ENCODE measurements around the gene KRTAP22-2.

The KRTAP22-2 gene

DNA sequence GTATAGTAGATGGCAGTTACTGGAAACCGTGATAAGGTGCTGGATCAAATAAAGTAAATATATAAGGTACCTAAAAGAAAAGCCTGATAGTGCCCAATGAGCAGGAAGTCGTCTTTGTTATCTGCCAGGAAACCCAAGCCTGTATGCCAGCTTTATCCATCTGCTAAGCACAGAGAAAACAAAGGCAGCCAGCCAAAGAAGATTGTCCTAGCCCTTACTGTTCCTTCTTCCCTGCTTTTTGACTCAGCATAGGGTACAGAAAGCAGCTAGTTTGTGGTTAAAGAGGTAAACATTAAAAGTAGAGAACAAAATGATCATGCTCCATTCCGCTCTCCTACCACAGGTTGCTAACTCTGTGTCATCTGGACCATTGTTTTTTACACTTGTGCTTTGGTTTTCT, 10.1 kb downstream of the KRTAP22-2 start:
- CTCF ChIA-PET = no interaction called here
- no peak for DNase-seq (ENCODE audit: low spot score)

DNA sequence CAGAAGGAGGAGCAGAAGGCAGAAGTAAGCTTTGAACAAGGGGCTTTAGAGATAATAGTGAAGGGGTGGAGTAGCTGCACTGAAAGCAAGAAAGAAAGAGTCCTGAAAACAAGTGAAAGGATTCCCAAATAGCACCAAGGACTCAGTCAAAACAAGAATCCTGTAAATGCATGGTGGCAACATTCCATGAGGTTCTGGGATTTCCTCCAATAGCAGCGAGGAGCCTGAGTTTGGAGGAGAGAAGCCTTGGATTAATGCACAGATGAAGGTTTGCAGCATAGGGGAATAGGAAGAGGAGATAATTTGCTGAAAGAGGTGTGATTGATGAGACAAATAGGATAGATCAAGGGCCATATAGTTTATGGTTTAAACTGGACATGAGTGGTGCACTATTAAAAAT, 10.9 kb downstream of the KRTAP22-2 start:
- DNase-seq (ENCODE audit: low spot score) = no peak
- CTCF ChIA-PET = no interaction called here
- TF ChIP-seq, protein P1, sequence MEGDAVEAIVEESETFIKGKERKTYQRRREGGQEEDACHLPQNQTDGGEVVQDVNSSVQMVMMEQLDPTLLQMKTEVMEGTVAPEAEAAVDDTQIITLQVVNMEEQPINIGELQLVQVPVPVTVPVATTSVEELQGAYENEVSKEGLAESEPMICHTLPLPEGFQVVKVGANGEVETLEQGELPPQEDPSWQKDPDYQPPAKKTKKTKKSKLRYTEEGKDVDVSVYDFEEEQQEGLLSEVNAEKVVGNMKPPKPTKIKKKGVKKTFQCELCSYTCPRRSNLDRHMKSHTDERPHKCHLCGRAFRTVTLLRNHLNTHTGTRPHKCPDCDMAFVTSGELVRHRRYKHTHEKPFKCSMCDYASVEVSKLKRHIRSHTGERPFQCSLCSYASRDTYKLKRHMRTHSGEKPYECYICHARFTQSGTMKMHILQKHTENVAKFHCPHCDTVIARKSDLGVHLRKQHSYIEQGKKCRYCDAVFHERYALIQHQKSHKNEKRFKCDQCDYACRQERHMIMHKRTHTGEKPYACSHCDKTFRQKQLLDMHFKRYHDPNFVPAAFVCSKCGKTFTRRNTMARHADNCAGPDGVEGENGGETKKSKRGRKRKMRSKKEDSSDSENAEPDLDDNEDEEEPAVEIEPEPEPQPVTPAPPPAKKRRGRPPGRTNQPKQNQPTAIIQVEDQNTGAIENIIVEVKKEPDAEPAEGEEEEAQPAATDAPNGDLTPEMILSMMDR (conservative IDR thresholded peaks at IDR 0.05; ENCODE audit: low read depth) = no peak
- POLR2A ChIA-PET (ENCODE audit: low non-redundant PET) = no interaction called here
- no peak overlapping the region for H3K27ac ChIP-seq

More for the DNA sequence above, 10.1 kb downstream of the KRTAP22-2 start:
- POLR2A ChIA-PET (ENCODE audit: low non-redundant PET) = no interaction called here
- TF ChIP-seq, protein P1 (conservative IDR thresholded peaks at IDR 0.05; ENCODE audit: low read depth) = no peak
- H3K27ac ChIP-seq = no peak overlapping the region

DNA sequence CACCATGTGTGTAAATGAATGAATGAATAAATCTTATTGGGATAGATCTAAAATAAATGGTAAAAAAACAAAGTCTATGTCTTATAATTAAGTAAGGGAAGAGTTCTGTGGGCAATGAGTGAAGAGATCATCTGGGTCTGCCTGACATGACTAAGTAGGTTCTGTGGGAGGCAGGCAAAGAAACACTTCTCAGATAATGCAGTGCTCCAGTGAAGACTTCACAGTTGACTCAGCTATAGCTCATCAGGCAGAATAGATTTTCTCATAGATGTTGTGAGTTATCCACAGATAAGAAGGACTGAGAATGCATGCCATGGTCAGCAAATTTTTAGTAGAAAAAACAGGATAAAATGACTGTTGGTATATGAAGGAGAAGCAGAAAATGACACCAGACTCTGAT, 12.4 kb downstream of the KRTAP22-2 start:
- POLR2A ChIA-PET (ENCODE audit: low non-redundant PET) = no interaction called here
- TF ChIP-seq, protein P1 (conservative IDR thresholded peaks at IDR 0.05; ENCODE audit: low read depth) = no peak
- CTCF ChIA-PET = no interaction called here
- no peak overlapping the region for H3K27ac ChIP-seq
- DNase-seq (ENCODE audit: low spot score) = no peak

DNA sequence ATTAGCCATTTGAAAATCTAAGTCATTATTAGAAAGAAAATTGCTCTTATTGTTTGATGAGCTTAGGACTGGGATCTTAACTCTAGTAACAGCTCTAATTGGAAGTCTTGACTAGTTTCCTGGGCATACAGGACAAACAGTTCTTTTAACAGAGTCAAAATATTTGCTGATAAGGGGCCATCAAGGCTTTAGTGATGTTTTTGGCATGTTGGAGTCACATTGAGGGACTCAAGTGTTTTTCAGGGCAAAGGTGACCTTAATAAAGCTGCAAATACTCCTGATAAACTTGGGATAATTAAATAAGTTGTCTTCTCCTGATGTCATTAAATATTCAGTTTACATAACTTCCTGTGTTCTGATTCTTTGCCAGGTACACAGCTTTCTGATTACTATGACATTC, 22.6 kb downstream of the KRTAP22-2 start:
- ChIA-PET POLR2A (ENCODE audit: low non-redundant PET) (no interaction called here), CTCF (interaction anchor here (0.5 kb wide), 1 partner anchor 12 kb away, joined by 4 read pairs; no protein-coding TSS in a partner anchor)
- TF ChIP-seq, protein P1 (conservative IDR thresholded peaks at IDR 0.05; ENCODE audit: low read depth) = no peak
- H3K27ac ChIP-seq = no peak overlapping the region
- no peak for DNase-seq (ENCODE audit: low spot score)

DNA sequence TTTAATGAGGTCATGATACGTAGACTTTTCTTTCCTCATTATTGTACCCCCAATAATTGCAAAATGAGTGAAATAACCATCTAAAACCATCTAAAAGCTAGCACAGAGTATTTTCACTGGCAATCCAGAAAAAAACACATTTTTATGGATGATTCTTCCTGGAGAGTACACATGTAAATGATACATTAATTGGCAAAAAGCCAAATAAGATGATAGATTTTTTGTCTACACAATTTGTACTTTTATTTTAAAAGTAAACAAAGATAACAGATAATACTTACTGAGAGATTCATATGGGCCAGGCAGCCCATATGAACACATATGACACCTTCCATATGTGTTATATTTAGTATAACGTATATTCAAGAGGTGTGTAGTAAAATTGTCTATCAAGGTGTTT, 26.6 kb downstream of the KRTAP22-2 start:
- CTCF ChIA-PET = interaction anchor here (0.6 kb wide), 1 partner anchor 243 kb away, joined by 7 read pairs; no protein-coding TSS in a partner anchor
- POLR2A ChIA-PET (ENCODE audit: low non-redundant PET) = no interaction called here
- H3K27ac ChIP-seq = no peak overlapping the region
- DNase-seq (ENCODE audit: low spot score) = no peak
- TF ChIP-seq, protein P1 (conservative IDR thresholded peaks at IDR 0.05; ENCODE audit: low read depth) = no peak

DNA sequence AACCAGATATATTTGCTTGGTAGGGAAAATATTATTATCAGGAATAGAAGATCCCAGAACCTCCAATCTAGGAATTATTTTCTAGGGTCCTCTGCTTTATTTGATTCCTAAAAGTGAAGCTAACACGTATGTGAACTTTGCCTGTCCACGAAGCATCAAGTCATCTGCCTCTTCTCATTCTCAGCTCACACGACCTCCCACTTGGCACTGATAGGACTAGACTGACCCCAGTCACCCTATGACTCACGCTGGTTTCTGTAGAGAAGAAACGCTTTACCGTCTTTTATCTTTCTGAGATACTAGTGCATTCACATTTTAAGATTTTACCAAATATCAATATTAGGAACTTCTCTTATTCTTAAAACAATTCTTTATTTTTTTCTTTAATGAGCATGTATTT, 27.1 kb downstream of the KRTAP22-2 start:
- no peak for DNase-seq (ENCODE audit: low spot score)
- ChIA-PET POLR2A (ENCODE audit: low non-redundant PET) (no interaction called here), CTCF (interaction anchor here (0.6 kb wide), 1 partner anchor 244 kb away, joined by 7 read pairs; no protein-coding TSS in a partner anchor)
- TF ChIP-seq, protein P1 (conservative IDR thresholded peaks at IDR 0.05; ENCODE audit: low read depth) = no peak
- no peak overlapping the region for H3K27ac ChIP-seq

DNA sequence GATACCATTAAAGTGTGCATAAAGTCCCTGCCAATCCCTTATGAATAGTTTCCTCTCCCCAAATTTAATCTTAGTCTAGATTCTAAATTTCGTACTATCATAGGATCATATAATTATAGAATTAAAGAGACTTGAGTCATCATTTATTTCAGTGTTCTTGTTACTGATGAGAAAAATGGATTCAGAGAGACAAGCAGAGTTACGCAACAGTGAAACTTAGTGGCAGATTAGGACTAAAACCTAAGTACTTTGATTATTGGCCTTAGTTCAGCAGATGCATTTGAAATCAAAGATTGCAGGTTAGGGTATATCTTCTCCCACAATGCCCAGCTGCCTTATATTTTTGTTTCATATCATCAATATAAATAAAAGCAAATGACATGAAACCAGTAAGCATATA, 28.2 kb downstream of the KRTAP22-2 start:
- H3K27ac ChIP-seq = no peak overlapping the region
- ChIA-PET POLR2A (ENCODE audit: low non-redundant PET) (no interaction called here), CTCF (no interaction called here)
- DNase-seq (ENCODE audit: low spot score) = no peak
- TF ChIP-seq, protein P1 (conservative IDR thresholded peaks at IDR 0.05; ENCODE audit: low read depth) = no peak
